ENCODE data around the gene ALG9. TPM values are rescaled to one million over a fixed set of nuclear protein-coding genes. Genes with fewer than 3 reads are reported as not detected.

ALG9 gene
- total RNA-seq, 2 experiments from 2014 or later, result 32.0 to 36.6 TPM

- ATAC-seq (no peak), DNase-seq (no peak)
- H3K4me3 Mint-ChIP-seq, result no peak overlapping the region
- no peak overlapping the region for H3K27ac Mint-ChIP-seq
- ChIA-PET POLR2A (interaction anchor here (1.1 to 1.6 kb wide), 2 partner anchors 10 to 125 kb away, joined by 3 to 4 read pairs; partner anchors contain the start of gene PPP2R1B), CTCF (interaction anchor here (1.0 kb wide), 1 partner anchor 85 kb away, joined by 4 read pairs; no protein-coding TSS in a partner anchor)
- peaks cover 38% of the 10 kb centered on the region for H3K36me3 Mint-ChIP-seq (ENCODE audit: low read depth)
- H3K4me1 Mint-ChIP-seq (ENCODE audit: low read depth), result no peaks in the 10 kb centered on the region
- H3K9me3 Mint-ChIP-seq, result no peaks in the 10 kb centered on the region
- no peaks in the 10 kb centered on the region for H3K27me3 Mint-ChIP-seq
- TF ChIP-seq CTCF (IDR thresholded peaks at IDR 0.05), result no peak
- intact Hi-C loops (cut with micrococcal nuclease), result no loop called here
Measured at GRCh38 chr11:111756097-111756496, 115.3 kb downstream of the ALG9 start.

GRCh38 chr11:111749646-111750045, 121.7 kb downstream of the ALG9 start:
- ATAC-seq, result no peak

GRCh38 chr11:111748035-111748804, 123.2 kb downstream of the ALG9 start:
- intact Hi-C loops (cut with micrococcal nuclease), result no loop called here
- ChIA-PET POLR2A (no interaction called here), CTCF (interaction anchor here (1.6 kb wide), 1 partner anchor 15 kb away, joined by 3 read pairs; no protein-coding TSS in a partner anchor)
- ATAC-seq (no peak), DNase-seq (no peak)
- H3K36me3 Mint-ChIP-seq (ENCODE audit: low read depth), result peaks cover 53% of the 10 kb centered on the region
- H3K27me3 Mint-ChIP-seq, result no peaks in the 10 kb centered on the region
- no peak for TF ChIP-seq CTCF (IDR thresholded peaks at IDR 0.05)
- H3K27ac Mint-ChIP-seq, result no peak overlapping the region
- H3K4me3 Mint-ChIP-seq, result no peak overlapping the region
- H3K9me3 Mint-ChIP-seq, result no peaks in the 10 kb centered on the region
- H3K4me1 Mint-ChIP-seq (ENCODE audit: low read depth), result no peaks in the 10 kb centered on the region

More at GRCh38 chr11:111749646-111750045, 121.7 kb downstream of the ALG9 start:
- H3K9me3 Mint-ChIP-seq, result no peaks in the 10 kb centered on the region
- peaks cover 53% of the 10 kb centered on the region for H3K36me3 Mint-ChIP-seq (ENCODE audit: low read depth)
- TF ChIP-seq CTCF (IDR thresholded peaks at IDR 0.05), result no peak
- no peak overlapping the region for H3K4me3 Mint-ChIP-seq
- H3K27ac Mint-ChIP-seq, result no peak overlapping the region
- no peak for DNase-seq
- CTCF ChIA-PET, result no interaction called here
- H3K27me3 Mint-ChIP-seq, result no peaks in the 10 kb centered on the region
- intact Hi-C loops (cut with micrococcal nuclease), result no loop called here
- no peaks in the 10 kb centered on the region for H3K4me1 Mint-ChIP-seq (ENCODE audit: low read depth)
- POLR2A ChIA-PET, result no interaction called here

- H3K27me3 Mint-ChIP-seq, result no peaks in the 10 kb centered on the region
- H3K27ac Mint-ChIP-seq, result no peak overlapping the region
- no peak overlapping the region for H3K4me3 Mint-ChIP-seq
- ChIA-PET POLR2A (no interaction called here), CTCF (no interaction called here)
- intact Hi-C loops (cut with micrococcal nuclease), result no loop called here
- H3K9me3 Mint-ChIP-seq, result no peaks in the 10 kb centered on the region
- no peak for TF ChIP-seq CTCF (IDR thresholded peaks at IDR 0.05)
- ATAC-seq (no peak), DNase-seq (no peak)
- H3K4me1 Mint-ChIP-seq (ENCODE audit: low read depth), result no peaks in the 10 kb centered on the region
- H3K36me3 Mint-ChIP-seq (ENCODE audit: low read depth), result peaks cover 57% of the 10 kb centered on the region
Measured at GRCh38 chr11:111745719-111746504, 125.5 kb downstream of the ALG9 start.

GRCh38 chr11:111743700-111744099, 127.7 kb downstream of the ALG9 start:
- intact Hi-C loops (cut with micrococcal nuclease), result no loop called here
- no peaks in the 10 kb centered on the region for H3K4me1 Mint-ChIP-seq (ENCODE audit: low read depth)
- TF ChIP-seq CTCF (IDR thresholded peaks at IDR 0.05), result no peak
- no peaks in the 10 kb centered on the region for H3K9me3 Mint-ChIP-seq
- peaks cover 49% of the 10 kb centered on the region for H3K36me3 Mint-ChIP-seq (ENCODE audit: low read depth)
- ChIA-PET POLR2A (no interaction called here), CTCF (no interaction called here)
- H3K27me3 Mint-ChIP-seq, result no peaks in the 10 kb centered on the region
- DNase-seq, result no peak
- H3K4me3 Mint-ChIP-seq, result no peak overlapping the region
- H3K27ac Mint-ChIP-seq, result no peak overlapping the region
- no peak for ATAC-seq

Data from activated CD8-positive, alpha-beta T cell treated with anti-CD3 and anti-CD28 coated beads for 36 hours (primary cell).